SK-N-SH (cell line): Measurements from ENCODE around the gene C1QTNF5.

ENCODE experiments used
- CTCF ChIP-seq: fragments of 200-600 bp; sonication (generic); IDR thresholded peaks from 2 replicates; pipeline ENCODE4 v1.6.1; 2017; ENCODE audit warnings: antibody characterized with exemption, mild to moderate bottlenecking, moderate library complexity
- EP300 ChIP-seq, 2 experiments: IDR thresholded peaks; 2 replicates each; pipeline versions ENCODE4 v1.4.0 to v1.6.1; 2012; ENCODE audit warnings: borderline replicate concordance in 1 of 2, low read depth in 1 of 2, low read length in 1 of 2
- EZH2phosphoT487 ChIP-seq: fragments of 200-600 bp; sonication (generic); IDR thresholded peaks from 2 replicates; pipeline ENCODE4 v1.6.1; 2017; ENCODE audit warnings: low read depth, mixed run types, mild to moderate bottlenecking, antibody characterized with exemption, moderate library complexity, borderline replicate concordance
- FOXM1 ChIP-seq: IDR thresholded peaks from 2 replicates; pipeline ENCODE4 v1.4.0; 2012; ENCODE audit warnings: low read depth, mild to moderate bottlenecking
- MAX ChIP-seq: IDR thresholded peaks from 2 replicates; pipeline ENCODE4 v1.4.0; 2012; ENCODE audit warnings: low read depth
- POLR2AphosphoS5 ChIP-seq: IDR thresholded peaks from 2 replicates; pipeline ENCODE4 v1.6.1; 2012; ENCODE audit warnings: low read depth, low read length
- REST ChIP-seq: IDR thresholded peaks from 2 replicates; pipeline ENCODE4 v1.6.1; 2012; ENCODE audit warnings: mild to moderate bottlenecking, low read depth, low read length, moderate library complexity
- RFX5 ChIP-seq: IDR thresholded peaks from 2 replicates; pipeline ENCODE4 v1.6.1; 2012; ENCODE audit warnings: mild to moderate bottlenecking, improper control_type of control experiment, low read length
- RXRA ChIP-seq: IDR thresholded peaks from 2 replicates; pipeline ENCODE4 v1.4.0; 2012; ENCODE audit warnings: low read depth, mild to moderate bottlenecking, borderline replicate concordance
- SMC3 ChIP-seq: IDR thresholded peaks from 2 replicates; pipeline ENCODE4 v1.6.1; 2012; ENCODE audit warnings: low read depth, low read length, improper control_type of control experiment
- ZBTB33 ChIP-seq: IDR thresholded peaks from 2 replicates; pipeline ENCODE4 v1.4.0; 2012; ENCODE audit warnings: low read depth, borderline replicate concordance

GRCh38 chr11:119297938-119298337 lies 42.7 kb downstream of the C1QTNF5 start:
- TF ChIP-seq FOXM1 (no peak), CTCF (no peak), MAX (no peak), REST (no peak), RXRA (no peak), EP300 (IDR thresholded peaks at IDR 0.05; ENCODE audit: borderline replicate concordance in 1 of 2, low read depth in 1 of 2, low read length in 1 of 2) (no peak), POLR2AphosphoS5 (no peak), SMC3 (no peak), RFX5 (no peak), EZH2phosphoT487 (no peak), ZBTB33 (no peak)
